Colon (tissue), 2 donors: ENCODE measurements around the gene RASSF5.
"Not testable (repeated sequence)": the region's sequence is repeated elsewhere in the genome, so short reads cannot be mapped to it uniquely, and the experiment has no call there.

Experiments used
- FAIRE-seq: peaks from 2 replicates; lab custom pipeline; 2012; peaks lifted over from hg19 to GRCh38; lab: Jason Lieb, UNC
- donor health status: control.
- donor health status: control.

Gene RASSF5

GRCh38 chr1:206589206-206589605, 81.9 kb downstream of the RASSF5 start:
- no peak for FAIRE-seq

DNA sequence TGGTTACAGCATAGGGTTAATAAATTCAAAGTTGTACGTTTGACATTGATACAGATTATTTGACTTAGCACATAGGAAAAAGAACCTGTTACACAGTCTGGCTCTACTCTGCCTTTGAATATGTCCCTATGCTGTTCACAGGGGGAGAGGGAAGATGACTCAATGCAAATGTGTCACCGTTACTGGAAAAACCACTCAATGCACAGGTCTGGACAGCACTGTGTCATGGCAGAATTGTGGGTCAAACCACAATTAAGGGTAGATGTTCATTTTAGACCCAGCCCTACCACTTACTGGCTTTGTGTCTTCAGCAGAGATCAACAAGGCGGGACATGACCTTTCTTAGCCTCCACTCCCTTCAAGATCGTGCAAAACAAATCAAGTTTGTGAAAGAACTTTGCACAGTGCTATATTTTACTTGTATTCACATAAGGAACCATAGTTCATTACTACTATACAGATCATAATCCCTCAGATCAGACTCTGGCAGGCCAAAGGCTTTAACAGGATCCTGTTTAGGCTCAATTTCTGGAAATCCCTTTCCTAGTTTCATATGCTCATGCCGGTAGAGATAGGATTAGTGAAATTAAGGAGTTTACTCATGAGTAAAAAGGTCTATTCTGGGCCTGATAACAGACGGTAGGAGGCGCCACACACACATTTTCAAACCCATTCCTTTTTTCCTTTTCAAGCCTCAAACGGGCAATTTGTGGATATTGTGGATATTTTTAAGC, 82.9 kb downstream of the RASSF5 start:
- no peak for FAIRE-seq

GRCh38 chr1:206591226-206591625, 83.9 kb downstream of the RASSF5 start:
- no peak for FAIRE-seq

DNA sequence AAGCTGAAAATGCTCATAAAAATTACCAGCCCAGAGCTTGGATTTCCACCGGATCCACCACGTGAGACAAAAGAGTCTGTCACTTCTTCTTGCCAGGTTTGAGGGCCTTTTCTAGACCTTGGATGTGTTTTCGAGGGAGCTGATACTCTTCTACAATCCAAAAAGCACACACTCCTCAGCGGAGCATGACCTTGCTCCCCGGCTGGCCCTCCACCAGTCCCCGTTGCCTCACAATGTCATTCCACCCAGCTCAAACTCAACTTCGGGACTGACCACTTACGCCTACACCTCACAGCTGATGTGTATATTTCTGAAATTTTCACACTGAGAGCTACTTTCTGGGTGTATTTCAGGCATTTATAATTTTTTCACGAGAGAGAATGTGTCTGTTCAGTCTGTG, 84.4 kb downstream of the RASSF5 start:
- FAIRE-seq, result no peak

DNA sequence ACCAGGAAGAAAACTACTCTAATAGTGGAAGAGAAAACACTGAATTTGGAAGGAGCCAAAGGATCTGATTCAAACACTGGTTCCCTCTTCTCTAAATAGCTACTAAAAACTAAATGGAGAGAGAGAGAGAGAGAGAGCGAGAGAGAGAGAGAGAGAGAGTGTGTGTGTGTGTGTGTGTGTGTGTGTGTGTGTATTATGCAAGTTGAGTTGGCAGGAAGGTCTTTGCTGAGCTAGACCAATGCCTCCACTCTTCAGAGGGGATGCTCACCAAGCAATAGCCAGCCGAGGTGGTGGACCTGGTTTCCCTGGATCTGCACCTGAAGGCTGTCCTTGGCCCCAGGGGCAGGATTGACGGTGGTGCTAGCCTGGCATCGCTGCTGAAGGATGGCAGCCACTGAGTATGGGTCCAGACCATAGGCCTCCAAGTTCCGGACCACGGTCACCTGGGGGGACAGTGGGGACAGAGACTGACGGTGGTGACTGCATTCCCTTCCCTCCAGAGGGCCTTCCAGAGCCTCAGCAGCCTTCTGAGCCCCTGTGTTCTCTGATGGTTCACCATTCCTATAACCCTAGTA, 86.1 kb downstream of the RASSF5 start:
- no peak for FAIRE-seq

GRCh38 chr1:206595581-206596318, 88.4 kb downstream of the RASSF5 start:
- FAIRE-seq, result no peak

GRCh38 chr1:206596319-206596666, 89.0 kb downstream of the RASSF5 start:
- no peak for FAIRE-seq

- no peak for FAIRE-seq
Observed at GRCh38 chr1:206600527-206600926, 93.2 kb downstream of the RASSF5 start.

- FAIRE-seq, result no peak
Observed at GRCh38 chr1:206604861-206605260, 97.5 kb downstream of the RASSF5 start.

GRCh38 chr1:206606867-206607266, 99.5 kb downstream of the RASSF5 start:
- no peak for FAIRE-seq

- FAIRE-seq, result no peak
Observed at GRCh38 chr1:206608108-206608698, 100.9 kb downstream of the RASSF5 start.

- no peak for FAIRE-seq
Observed at GRCh38 chr1:206609229-206609991, 102.1 kb downstream of the RASSF5 start.

- FAIRE-seq, result no peak
Observed at GRCh38 chr1:206612129-206612876, 105.0 kb downstream of the RASSF5 start, which contains the start of gene EIF2D. Gene EIF2D (minus strand): TSS chr1:206612465. CDS start chr1:206612342, 123 bp downstream.

GRCh38 chr1:206626396-206626795, 119.1 kb downstream of the RASSF5 start:
- not testable (repeated sequence) for FAIRE-seq

- no peak for FAIRE-seq
Observed at GRCh38 chr1:206628916-206629315, 121.6 kb downstream of the RASSF5 start.

GRCh38 chr1:206631085-206631509, 123.8 kb downstream of the RASSF5 start:
- FAIRE-seq, result no peak

DNA sequence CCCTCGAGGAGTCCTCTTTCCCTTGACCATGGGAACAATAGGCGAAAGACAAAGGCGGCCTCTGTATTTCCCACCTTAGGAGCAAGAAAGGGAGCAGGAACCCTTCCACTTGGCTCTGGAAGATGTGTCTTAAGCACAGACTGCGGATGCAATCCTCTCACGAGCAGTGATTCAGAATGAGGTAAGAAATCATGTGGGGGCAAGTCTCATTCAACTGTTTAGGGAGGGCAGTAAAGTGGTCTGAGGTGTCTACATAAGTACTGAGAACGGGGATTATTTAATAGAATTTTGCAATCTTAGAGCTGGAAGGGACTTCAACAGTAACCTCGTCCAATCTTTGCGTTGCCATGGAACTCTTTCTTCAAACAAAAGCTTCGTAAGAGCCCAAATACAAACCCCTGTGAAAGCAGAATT, 126.4 kb downstream of the RASSF5 start:
- no peak for FAIRE-seq

- FAIRE-seq, result no peak
Observed at GRCh38 chr1:206634365-206635079, 127.2 kb downstream of the RASSF5 start.

GRCh38 chr1:206635080-206635977, 128.0 kb downstream of the RASSF5 start, which contains the start of gene DYRK3:
Gene DYRK3 (plus strand): TSS chr1:206635536. CDS start chr1:206635704, 168 bp downstream.
- FAIRE-seq, result no peak

GRCh38 chr1:206635978-206636345, 128.6 kb downstream of the RASSF5 start:
- no peak for FAIRE-seq
